Measurements from ENCODE around the gene SEC22A.

Gene SEC22A

DNA sequence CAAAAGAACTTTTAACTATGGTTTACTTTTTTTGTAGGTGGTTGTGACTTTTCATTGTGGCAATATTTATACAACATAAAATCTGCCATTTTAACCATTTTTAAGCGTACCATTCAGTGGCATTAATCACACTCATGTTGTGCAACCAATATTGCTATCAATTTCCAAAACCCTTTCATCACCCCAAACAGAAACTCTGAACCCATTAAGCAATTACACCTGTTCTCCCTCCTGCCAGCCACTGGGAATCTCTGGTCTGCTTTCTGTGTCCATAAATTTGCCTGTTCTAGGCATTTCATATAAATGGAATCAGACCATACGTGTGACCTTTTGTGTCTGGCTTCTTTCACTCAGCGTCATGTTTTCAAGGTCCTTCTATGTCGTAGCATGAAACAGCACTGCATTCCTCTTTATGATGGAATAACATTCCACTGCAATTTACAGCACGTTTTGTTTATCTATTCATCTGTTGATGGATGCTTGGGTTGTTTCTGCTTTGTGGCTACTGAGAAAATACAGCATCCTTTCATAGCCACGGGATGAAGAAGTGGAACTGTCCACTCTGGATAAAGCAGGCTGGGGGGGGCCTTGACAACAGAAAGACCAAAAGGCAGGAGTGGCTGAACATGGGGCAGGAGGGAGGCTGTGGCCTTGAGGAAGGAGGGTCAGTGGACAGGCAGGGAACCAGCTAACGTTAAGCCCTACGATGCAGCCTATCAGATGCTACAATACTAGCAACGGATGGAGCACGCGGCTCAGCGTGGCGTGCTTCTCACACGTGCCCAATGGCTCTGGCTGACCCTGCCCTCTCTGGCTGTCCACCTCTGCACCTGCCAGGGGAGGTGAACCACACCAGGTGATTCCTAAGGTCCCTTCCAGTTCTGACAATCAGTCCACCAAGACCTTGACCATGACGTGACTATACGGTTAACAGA is 110.9 kb downstream of the SEC22A start:
- TF ChIP-seq, protein P1, sequence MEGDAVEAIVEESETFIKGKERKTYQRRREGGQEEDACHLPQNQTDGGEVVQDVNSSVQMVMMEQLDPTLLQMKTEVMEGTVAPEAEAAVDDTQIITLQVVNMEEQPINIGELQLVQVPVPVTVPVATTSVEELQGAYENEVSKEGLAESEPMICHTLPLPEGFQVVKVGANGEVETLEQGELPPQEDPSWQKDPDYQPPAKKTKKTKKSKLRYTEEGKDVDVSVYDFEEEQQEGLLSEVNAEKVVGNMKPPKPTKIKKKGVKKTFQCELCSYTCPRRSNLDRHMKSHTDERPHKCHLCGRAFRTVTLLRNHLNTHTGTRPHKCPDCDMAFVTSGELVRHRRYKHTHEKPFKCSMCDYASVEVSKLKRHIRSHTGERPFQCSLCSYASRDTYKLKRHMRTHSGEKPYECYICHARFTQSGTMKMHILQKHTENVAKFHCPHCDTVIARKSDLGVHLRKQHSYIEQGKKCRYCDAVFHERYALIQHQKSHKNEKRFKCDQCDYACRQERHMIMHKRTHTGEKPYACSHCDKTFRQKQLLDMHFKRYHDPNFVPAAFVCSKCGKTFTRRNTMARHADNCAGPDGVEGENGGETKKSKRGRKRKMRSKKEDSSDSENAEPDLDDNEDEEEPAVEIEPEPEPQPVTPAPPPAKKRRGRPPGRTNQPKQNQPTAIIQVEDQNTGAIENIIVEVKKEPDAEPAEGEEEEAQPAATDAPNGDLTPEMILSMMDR (IDR thresholded peaks at IDR 0.05; ENCODE audit: low read depth, low read length, missing control alignments) = no peak
- no peak overlapping the region for H3K4me3 ChIP-seq (replicated peaks; ENCODE audit: low read depth, low read length)
- DNase-seq (ENCODE audit: extremely low read depth, low read depth) = no peak

DNA sequence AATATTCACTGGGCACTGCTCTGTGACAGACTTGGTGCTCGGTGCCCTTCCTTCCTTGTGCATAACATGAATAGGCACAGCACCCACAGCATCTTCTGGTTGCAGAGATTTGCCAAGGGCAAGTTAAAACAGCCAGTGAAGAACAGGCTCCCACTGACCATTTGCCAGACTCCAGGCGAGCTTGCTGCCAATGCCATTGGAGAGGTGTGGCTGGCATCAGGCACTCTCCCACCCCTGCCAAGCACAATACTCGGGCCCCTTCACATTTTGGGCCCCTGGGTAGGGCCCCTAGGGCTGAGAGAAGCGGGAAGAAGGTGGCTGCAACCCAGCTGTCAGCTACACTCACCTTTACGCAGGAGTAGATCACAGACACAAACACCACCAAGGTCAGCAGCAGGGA is 112.1 kb downstream of the SEC22A start:
- TF ChIP-seq, protein P1 (IDR thresholded peaks at IDR 0.05; ENCODE audit: low read depth, low read length, missing control alignments) = no peak
- no peak for DNase-seq (ENCODE audit: extremely low read depth, low read depth)
- no peak overlapping the region for H3K4me3 ChIP-seq (replicated peaks; ENCODE audit: low read depth, low read length)

DNA sequence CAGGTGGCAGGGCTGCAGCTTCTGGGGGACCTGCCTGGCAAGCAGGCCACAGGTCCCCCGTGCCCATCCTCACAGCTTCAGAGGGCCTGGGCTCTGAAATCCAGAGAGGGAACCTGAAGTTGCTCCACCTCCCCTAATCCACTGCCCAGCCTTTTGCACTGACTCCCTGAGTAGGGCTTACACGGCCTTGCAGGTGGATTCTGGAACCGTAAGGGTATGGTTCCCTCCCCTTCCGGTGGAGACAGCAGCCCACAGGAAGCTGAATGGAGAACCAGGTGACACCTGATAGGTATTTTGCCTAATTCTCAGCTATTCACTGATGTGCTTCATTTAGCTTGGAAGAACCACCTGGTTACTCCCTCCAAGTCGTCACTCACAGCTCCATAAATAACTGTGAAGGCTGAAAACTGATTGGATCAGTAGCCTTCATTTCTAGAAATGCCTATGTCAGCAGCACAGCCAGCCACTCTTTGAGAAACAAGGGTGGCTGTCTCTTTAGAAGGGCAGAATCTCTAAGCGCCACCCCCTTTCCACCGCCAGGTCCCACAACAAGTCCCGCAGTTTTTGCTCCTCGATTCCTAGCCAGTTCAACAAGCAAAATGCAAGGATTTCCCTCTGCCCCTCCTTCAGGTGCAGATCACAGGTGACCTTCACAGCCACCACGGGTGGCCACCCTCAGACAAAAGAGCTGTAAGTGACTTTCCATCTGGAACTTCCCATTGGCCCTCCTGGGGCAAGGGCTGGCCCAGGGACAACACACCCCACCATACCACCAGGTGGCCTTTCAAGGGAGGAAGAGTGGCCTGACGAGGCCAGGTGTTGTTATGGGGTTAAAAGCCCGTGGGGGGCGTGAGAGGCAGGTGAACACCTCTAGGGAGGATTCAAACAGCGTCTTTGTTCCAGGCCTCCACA is 112.9 kb downstream of the SEC22A start:
- no peak for DNase-seq (ENCODE audit: extremely low read depth, low read depth)
- H3K4me3 ChIP-seq (replicated peaks; ENCODE audit: low read depth, low read length) = no peak overlapping the region

DNA sequence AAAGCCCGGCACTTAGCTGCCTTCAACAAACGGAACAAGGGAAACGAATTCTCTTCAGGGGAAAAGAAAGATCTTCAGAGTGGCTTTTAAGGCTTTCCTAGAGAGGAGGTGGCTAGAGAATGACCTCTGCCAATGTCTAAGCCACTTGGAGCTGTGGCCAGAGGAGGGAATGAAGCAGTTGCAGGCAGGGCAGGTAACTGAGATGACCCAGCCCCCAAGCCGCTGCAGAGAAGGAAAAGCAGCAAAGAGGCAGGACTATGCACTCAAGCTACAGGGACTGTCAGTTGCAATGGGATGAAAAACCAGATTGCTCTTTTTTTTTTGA is 113.5 kb downstream of the SEC22A start:
- H3K4me3 ChIP-seq (replicated peaks; ENCODE audit: low read depth, low read length) = no peak overlapping the region
- TF ChIP-seq, protein P1 (IDR thresholded peaks at IDR 0.05; ENCODE audit: low read depth, low read length, missing control alignments) = no peak
- DNase-seq (ENCODE audit: extremely low read depth, low read depth) = no peak

More for the DNA sequence above, 112.9 kb downstream of the SEC22A start:
- TF ChIP-seq, protein P1 (IDR thresholded peaks at IDR 0.05; ENCODE audit: low read depth, low read length, missing control alignments) = no peak

DNA sequence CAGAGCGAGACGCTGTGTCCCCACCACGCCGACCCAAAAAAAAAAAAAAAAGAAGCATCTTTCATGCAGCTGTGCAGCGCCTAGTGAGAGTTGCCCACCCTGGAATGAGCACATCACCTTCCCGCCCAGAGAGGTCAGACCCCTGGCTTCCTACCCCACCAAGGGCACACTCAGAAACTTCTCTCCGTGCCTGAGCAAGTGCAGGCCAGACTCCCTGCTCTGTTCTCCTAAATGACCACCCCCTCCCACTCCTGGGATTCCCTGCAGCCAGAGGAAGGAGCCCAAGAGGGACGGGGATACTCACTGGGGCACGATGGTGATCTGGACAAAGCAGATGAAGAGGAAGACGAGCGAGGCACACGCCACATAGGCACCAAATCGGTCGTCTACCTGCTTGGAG is 116.0 kb downstream of the SEC22A start:
- no peak for DNase-seq (ENCODE audit: extremely low read depth, low read depth)
- TF ChIP-seq, protein P1 (IDR thresholded peaks at IDR 0.05; ENCODE audit: low read depth, low read length, missing control alignments) = no peak
- no peak overlapping the region for H3K4me3 ChIP-seq (replicated peaks; ENCODE audit: low read depth, low read length)

DNA sequence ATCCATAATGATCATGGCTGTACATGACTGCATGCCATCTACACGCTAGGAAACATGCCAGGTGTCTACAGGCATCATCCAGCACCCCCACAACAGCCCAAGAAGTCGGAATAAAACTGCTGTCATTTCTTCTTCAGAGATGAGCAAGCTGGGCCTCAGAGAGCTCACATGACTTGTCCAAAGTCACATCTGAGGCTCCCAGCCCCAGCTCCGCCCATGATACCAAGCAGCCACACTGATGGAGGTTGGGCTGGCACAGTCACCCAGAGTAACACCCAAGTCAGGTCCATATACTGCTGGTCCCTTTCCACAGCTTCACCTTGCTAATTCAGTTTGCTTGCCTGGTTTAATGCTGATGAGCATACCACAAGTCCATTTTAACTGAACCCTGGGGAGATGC is 116.6 kb downstream of the SEC22A start:
- TF ChIP-seq, protein P1 (IDR thresholded peaks at IDR 0.05; ENCODE audit: low read depth, low read length, missing control alignments) = no peak
- H3K4me3 ChIP-seq (replicated peaks; ENCODE audit: low read depth, low read length) = no peak overlapping the region
- no peak for DNase-seq (ENCODE audit: extremely low read depth, low read depth)
